IPS-18c (cell line): ENCODE results near the gene NTSR1.

ENCODE experiments used
- H3K4me3 ChIP-seq: 2 replicates; pipeline ENCODE4 v1.7.0; 2013; ENCODE audit warnings: low read depth, mild to moderate bottlenecking, low read length, moderate library complexity; ENCODE audit not compliant: insufficient read depth
- H3K9me3 ChIP-seq: one replicate; pipeline ENCODE4 v1.6.1; 2013; ENCODE audit warnings: mild to moderate bottlenecking, low read length, moderate library complexity; ENCODE audit not compliant: control insufficient read depth, insufficient read depth

Gene NTSR1

DNA sequence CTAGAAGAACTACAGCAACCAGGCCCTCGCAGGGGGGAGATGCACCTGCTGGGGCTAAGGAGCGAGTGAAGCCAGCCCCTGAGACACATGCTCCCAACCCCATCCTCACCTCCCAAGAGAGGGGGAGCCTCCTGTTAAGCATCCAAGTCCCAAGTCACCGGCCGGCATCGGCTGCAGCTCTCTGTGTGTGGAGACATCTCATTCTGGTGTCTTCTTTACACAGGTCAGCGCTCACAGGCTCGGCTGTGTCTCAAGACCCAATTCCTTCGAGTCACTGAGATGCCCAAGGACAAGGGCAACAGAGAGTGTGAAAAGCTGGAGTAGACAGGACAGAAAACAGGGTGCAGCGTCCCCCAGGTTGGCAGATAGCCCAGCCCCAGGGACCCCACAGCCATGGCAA lies 66.6 kb downstream of the NTSR1 start:
- H3K9me3 ChIP-seq: no peaks in the 10 kb centered on the region
- no peak overlapping the region for H3K4me3 ChIP-seq

DNA sequence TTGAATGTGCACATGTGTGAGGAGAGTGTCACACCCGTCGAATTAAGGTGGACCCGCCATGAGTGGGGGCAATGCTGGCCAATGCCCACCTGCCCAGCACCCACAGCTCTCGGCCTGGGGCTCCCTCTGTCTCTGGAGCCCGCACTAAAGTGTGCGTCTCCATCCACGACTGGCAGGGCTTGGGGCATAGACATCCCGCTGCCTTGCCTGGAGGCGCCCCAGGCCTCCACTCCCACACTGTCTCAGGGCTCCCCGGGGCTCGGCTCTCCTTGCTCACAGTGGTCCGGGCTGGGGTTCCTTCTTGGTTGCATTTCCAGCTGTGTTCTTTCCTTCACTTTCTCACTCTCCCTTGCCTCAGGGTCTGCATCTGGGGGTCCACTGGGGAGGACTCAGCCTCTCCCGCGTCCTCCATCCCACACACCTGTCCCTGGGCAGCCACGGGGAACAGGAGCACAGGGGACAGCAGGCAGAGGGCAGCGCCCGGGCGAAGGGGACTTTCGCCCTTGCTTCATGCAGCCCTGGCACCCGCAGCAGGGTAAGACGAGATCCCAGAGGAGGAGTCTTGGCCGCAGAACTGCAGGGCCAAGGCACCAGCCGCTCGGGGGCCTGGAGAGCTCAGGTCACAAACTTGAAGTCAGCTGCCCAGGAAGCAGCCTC lies 67.5 kb downstream of the NTSR1 start:
- H3K4me3 ChIP-seq: 0 out of 2 replicates have a peak overlapping the region, but pooled peaks have one; percentile 21

DNA sequence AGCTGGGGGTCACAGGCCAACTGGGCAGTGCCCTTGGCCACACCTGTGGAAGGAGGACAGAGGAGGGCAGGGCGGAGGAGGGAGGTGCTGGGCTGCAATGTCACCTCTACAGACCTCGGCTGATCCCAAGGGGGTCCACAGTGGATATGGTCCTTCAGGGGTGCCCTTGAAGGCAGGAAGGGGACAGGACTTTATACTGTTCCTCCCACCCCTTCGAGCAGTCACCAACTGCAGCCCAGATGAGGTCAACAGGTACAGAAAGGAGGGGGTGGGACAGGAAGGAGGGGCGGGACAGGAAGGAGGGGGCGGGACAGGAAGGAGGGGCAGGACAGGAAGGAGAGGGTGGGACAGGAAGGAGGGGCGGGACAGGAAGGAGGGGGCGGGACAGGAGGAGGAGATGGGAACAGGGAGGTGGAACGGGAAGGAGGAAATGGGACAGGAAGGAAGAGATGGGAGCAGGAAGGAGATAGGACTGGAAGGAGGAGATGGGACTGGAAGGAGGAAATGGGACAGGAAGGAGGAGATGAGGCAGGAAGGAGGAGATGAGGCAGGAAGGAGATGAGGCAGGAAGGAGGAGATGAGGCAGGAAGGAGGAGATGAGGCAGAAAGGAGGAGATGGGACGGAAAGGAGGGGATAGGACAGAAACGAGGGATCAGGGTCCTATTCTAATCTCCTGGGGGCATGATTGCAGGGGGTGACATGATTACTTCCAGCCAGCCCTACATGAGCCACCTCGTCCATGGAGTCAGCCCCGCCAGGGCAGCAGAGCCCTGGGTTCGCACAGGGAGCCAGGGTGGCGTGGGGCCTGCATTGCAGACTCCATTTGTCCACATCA lies 68.3 kb downstream of the NTSR1 start:
- Histone ChIP-seq H3K4me3 (peak overlapping the region; percentile 21; the same call in 1 of the 2 replicates), H3K9me3 (no peaks in the 10 kb centered on the region)

More for the DNA sequence above, 67.5 kb downstream of the NTSR1 start:
- H3K9me3 ChIP-seq: no peaks in the 10 kb centered on the region

DNA sequence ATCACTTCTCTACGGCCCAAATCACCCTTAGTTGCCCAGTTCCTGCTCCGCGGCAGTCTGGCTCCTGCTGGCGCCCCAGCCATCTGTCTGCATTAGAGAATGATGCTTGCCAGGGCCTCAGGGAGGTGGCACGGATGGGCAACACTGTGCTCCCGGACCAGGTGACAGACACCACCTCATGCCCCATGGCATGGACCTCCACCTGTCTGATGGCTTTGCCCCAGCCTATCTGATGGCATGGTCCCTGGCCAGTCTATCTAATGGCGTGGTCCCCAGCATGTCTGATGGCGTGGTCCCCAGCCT lies 68.8 kb downstream of the NTSR1 start:
- H3K9me3 ChIP-seq: no peaks in the 10 kb centered on the region
- H3K4me3 ChIP-seq: no peak overlapping the region

DNA sequence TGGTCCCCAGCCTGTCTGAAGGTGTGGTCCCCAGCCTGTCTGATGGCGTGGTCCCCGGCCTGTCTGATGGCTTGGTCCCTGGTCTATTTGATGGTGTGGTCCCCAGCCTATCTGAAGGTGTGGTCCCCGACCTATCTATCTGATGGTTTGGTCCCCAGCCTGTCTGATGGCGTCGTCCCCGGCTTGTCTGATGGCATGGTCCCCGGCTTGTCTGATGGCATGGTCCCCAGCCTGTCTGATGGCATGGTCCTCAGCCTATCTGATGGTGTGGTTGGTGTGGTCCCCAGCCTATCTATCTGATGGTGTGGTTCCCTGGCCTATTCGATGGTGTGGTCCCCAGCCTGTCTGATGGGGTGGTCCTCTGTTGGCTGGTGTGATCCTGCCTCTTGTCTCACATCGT lies 69.4 kb downstream of the NTSR1 start:
- no peak overlapping the region for H3K4me3 ChIP-seq
- no peaks in the 10 kb centered on the region for H3K9me3 ChIP-seq

- no peak overlapping the region for H3K4me3 ChIP-seq
- H3K9me3 ChIP-seq: no peaks in the 10 kb centered on the region
Observed at GRCh38 chr20:62778601-62779416, 70.2 kb downstream of the NTSR1 start.

DNA sequence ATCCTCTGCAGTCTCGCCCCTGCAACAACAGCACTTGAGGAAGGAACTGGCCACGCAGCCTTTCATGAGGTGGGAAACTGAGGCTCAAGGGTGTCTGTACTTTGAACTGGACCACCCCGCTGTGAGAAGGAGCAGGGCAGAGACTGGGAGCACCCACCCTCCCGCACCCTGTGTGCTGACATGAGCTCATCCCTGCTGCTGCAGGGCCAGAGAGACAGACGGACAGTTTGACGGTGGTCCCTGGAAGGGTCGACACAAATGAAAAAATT lies 70.7 kb downstream of the NTSR1 start:
- Histone ChIP-seq H3K4me3 (no peak overlapping the region), H3K9me3 (no peaks in the 10 kb centered on the region)

DNA sequence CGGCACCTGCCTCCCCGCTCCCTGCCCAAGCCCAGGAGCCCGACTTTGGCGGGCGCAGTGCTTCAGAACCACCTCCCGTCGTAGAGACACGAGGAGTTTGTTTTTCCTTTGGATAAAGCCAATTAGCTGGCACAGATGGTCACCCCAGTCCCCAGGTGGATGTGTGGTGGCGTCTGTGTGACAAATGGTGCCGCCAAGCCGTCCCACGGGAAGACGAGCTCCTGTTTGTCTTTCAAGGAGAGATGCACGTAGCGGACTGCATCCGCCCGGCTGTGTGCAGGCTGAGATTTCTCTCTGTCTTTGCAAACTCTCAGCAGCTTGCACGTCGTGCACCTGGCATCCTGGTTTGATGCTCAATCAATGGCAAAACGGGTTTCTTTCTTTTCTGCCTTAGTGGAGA lies 71.6 kb downstream of the NTSR1 start:
- H3K9me3 ChIP-seq: no peaks in the 10 kb centered on the region
- H3K4me3 ChIP-seq: no peak overlapping the region

GRCh38 chr20:62780696-62781095 lies 72.1 kb downstream of the NTSR1 start:
- H3K9me3 ChIP-seq: no peaks in the 10 kb centered on the region
- no peak overlapping the region for H3K4me3 ChIP-seq

DNA sequence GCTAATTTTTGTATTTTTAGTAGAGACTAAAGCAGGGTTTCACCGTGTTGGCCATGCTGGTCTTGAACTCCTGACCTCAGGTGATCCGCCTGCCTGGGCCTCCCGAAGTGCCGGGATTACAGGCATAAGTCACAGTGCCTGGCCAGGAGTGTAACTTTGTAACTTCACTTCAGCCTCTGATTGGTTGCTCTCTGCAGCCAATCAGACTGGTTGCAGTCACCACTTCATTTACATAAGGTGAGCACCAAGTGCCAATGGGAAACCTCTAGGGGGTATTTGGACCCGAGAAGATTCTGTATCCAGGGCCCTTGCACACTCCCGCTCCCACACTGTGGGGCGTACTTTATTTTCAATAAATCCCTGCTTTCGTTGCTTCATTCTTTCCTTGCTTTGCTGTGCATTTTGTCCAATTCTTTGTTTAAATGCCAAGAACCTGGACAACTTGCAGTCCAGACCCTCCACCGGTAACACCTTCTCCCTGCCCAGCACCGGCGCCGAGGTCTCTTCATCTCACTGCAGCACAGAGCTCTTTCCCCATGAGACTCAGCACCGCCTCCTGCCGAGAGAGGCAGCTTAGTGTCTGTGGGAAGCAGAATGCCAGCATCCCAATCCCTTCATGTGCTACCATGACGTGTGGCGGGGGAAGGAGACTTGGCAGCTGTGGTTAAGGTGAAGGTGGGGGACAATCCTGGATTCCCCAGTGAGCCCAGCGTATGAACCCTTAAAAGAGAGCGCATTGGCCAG lies 73.7 kb downstream of the NTSR1 start:
- H3K4me3 ChIP-seq: no peak overlapping the region
- H3K9me3 ChIP-seq: no peaks in the 10 kb centered on the region

DNA sequence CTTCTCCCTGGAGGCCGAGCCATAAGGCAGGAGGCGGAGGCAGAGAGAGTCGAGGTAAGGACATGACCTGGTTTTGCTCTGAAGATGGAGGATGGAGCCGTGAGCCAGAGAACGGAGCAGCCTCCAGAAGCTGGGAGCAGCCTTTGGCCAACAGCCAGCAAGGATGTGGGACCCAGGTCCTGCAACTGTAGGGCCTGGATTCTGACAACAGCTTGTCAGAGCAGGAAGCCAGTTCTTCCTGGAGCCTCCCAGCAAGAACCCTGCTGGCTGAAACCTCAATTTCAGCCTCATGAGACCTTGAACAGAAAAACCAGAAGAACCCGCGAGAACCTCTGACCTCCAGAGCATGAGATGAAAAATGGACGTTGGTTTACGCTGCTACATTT lies 74.2 kb downstream of the NTSR1 start:
- Histone ChIP-seq H3K9me3 (no peaks in the 10 kb centered on the region), H3K4me3 (no peak overlapping the region)

DNA sequence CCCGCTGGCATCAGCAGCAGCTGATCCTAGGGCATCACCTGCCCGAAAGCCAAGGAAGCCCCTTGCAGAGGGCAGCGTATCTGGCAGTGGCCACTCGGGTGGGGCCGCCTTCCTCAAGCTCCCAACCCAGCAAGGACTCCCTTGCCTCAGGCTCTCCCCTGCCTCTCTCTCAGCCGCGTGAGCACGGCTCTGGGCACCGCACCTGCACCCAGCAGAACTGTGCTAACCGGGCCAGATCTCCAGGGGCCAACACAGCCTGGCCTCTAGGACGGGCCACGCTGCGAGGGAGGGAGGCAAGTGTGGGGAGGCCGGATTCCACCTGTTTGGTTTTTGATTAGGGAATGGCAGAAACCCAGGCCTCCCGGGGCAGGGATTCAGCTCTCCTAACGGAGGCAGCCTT lies 75.9 kb downstream of the NTSR1 start:
- no peaks in the 10 kb centered on the region for H3K9me3 ChIP-seq
- H3K4me3 ChIP-seq: no peak overlapping the region

- no peaks in the 10 kb centered on the region for H3K9me3 ChIP-seq
- no peak overlapping the region for H3K4me3 ChIP-seq
Observed at GRCh38 chr20:62785393-62785792, 76.8 kb downstream of the NTSR1 start.

GRCh38 chr20:62786157-62786556 lies 77.5 kb downstream of the NTSR1 start:
- Histone ChIP-seq H3K9me3 (no peaks in the 10 kb centered on the region), H3K4me3 (no peak overlapping the region)

GRCh38 chr20:62787321-62787720 lies 78.7 kb downstream of the NTSR1 start:
- Histone ChIP-seq H3K9me3 (no peaks in the 10 kb centered on the region), H3K4me3 (no peak overlapping the region)

DNA sequence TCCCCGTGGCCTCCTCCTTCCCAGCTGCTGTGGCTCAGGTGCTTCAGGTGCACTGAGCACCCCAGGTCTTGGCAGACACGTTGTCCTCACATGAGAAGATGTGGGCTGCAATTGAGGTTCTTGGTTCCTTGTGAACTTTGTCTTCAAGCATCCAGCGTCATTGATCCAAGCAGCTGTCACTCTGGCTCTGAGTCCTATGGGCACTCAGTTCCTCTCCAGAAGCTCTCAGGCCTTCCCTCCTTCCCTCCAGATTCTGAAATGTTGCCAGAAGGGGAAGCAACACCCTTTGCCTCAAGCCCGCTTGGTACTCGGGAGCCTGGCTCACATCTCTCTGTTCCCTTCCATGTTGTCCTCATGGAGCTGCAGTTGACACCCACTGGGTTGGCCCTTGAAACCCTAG lies 79.2 kb downstream of the NTSR1 start:
- Histone ChIP-seq H3K4me3 (no peak overlapping the region), H3K9me3 (no peaks in the 10 kb centered on the region)

DNA sequence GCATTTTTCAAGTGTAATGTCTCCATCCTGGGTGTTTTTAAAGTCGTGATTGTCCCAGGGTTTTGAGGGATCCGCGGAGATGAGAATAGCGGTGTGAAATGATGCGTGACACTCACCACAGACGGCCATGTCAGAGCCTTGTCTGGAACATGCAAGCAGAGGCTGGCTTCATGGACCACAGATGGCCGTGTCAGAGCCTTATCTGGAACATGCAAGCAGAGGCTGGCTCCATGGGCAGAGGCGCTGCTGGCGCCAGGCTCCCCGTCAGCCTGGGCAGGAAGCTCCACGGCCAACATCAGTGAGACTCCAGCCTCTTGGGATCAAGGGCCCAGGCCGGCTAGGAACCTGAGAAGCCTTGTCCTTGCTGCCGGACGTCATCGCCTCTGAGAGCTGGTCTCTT lies 80.0 kb downstream of the NTSR1 start:
- no peak overlapping the region for H3K4me3 ChIP-seq
- H3K9me3 ChIP-seq: no peaks in the 10 kb centered on the region

GRCh38 chr20:62790075-62790474 lies 81.4 kb downstream of the NTSR1 start:
- no peak overlapping the region for H3K4me3 ChIP-seq

More at GRCh38 chr20:62790075-62790474, 81.4 kb downstream of the NTSR1 start:
- no peaks in the 10 kb centered on the region for H3K9me3 ChIP-seq
